ENCODE results near the gene POTEF.
"Not testable (repeated sequence)": the region's sequence is repeated elsewhere in the genome, so short reads cannot be mapped to it uniquely, and the experiment has no call there.

DNA sequence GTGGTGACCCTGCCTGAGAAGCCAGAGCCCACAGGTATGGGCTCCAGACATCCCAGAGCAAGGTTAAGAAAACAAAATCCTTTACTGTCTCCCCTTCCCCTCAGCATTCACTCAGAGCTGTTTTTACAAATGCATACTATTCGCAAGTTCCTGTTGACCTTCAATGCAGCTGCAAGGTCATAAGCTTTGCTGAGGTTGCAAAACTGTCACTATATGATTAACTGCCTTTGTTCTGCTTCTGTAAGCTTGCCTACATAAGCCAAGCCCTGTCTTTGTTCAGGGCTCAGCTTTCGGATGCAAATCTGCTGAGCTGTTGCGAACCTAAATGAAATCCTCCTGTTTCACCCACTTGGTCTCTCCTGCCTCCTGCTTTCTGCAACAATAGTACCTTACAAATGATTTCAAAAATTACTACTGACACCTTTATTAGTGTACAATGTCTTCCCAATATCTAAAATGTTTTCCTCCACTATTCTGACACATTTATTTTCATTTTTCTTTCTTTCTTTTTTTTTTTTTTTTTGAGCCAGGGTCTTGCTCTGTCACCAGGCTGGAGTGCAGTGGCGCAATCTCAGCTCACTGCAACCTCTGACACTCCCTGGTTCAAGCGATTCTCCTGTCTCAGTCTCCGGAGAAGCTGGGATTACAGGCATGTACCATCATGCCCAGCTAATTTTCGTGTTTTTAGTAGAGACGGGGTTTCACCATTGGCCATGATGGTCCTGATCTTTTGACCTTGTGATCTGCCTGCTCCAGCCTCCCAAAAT, 26.2 kb downstream of the POTEF start:
- not testable (repeated sequence) for TF ChIP-seq POLR2A, EP300 (IDR thresholded peaks at IDR 0.05)
- TF ChIP-seq, protein P1, sequence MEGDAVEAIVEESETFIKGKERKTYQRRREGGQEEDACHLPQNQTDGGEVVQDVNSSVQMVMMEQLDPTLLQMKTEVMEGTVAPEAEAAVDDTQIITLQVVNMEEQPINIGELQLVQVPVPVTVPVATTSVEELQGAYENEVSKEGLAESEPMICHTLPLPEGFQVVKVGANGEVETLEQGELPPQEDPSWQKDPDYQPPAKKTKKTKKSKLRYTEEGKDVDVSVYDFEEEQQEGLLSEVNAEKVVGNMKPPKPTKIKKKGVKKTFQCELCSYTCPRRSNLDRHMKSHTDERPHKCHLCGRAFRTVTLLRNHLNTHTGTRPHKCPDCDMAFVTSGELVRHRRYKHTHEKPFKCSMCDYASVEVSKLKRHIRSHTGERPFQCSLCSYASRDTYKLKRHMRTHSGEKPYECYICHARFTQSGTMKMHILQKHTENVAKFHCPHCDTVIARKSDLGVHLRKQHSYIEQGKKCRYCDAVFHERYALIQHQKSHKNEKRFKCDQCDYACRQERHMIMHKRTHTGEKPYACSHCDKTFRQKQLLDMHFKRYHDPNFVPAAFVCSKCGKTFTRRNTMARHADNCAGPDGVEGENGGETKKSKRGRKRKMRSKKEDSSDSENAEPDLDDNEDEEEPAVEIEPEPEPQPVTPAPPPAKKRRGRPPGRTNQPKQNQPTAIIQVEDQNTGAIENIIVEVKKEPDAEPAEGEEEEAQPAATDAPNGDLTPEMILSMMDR (IDR thresholded peaks at IDR 0.05): not testable (repeated sequence)

Data from gastroesophageal sphincter (tissue), 3 donors.